Small intestine (tissue), 7 donors: ENCODE data around the gene SNTG2. TPM values are rescaled to one million over a fixed set of nuclear protein-coding genes. Genes with fewer than 3 reads are reported as not detected.

Source experiments
- DNase-seq, 2 donors: peaks; one replicate each; pipeline versions ENCODE4 v3.0.0 to v3.0.0-alpha.2; 2013
- FAIRE-seq: peaks from 2 replicates; lab custom pipeline; 2012; peaks lifted over from hg19 to GRCh38; lab: Jason Lieb, UNC
- H3K27ac ChIP-seq, 3 donors: one replicate each; pipeline ENCODE4 v1.5.1; 2013; ENCODE audit warnings: low read length in 2 of 3, mild to moderate bottlenecking in 2 of 3, control low read depth in 1 of 3, inconsistent platforms in 1 of 3, low read depth in 1 of 3, moderate library complexity in 1 of 3
- H3K27me3 ChIP-seq, 3 donors: one replicate each; pipeline ENCODE4 v1.6.1; 2013; ENCODE audit warnings: low read length in 3 of 3, inconsistent platforms in 1 of 3; ENCODE audit not compliant: control insufficient read depth in 3 of 3, insufficient read depth in 3 of 3
- H3K36me3 ChIP-seq, 3 donors: one replicate each; pipeline ENCODE4 v1.6.1; 2013; ENCODE audit warnings: low read length in 3 of 3, inconsistent platforms in 1 of 3, low read depth in 1 of 3, mild to moderate bottlenecking in 1 of 3, moderate library complexity in 1 of 3; ENCODE audit not compliant: control insufficient read depth in 3 of 3, insufficient read depth in 2 of 3
- H3K4me1 ChIP-seq, 3 donors: one replicate each; pipeline ENCODE4 v1.6.1; 2013; ENCODE audit warnings: low read length in 2 of 3, inconsistent platforms in 1 of 3, low read depth in 1 of 3, mild to moderate bottlenecking in 1 of 3, moderate library complexity in 1 of 3; ENCODE audit not compliant: control insufficient read depth in 3 of 3, insufficient read depth in 2 of 3
- H3K4me3 ChIP-seq, 3 donors: one replicate each; pipeline ENCODE4 v1.5.1; 2013; ENCODE audit warnings: low read length in 3 of 3, control low read depth in 1 of 3, inconsistent platforms in 1 of 3, low read depth in 1 of 3, mild to moderate bottlenecking in 1 of 3, moderate library complexity in 1 of 3
- H3K9me3 ChIP-seq, 2 donors: one replicate each; pipeline ENCODE4 v1.6.1; 2013; ENCODE audit warnings: low read depth in 1 of 2, low read length in 1 of 2; ENCODE audit not compliant: control insufficient read depth in 2 of 2, insufficient read depth in 1 of 2
- WGBS, 3 donors: extraction: QIAGEN DNeasy Blood & Tissue Kit; methylation state at CpG; one replicate each; pipeline ENCODE4 v1.1.7; 2013; 5-methylcytosine and 5-hydroxymethylcytosine counted together
- polyA plus RNA-seq, 4 donors: library from polyadenylated mRNA; stranded (reverse) in 3 of 4; unstranded in 1 of 4; fragments of 200-250 nt in 3 of 4; fragments of 120-200 nt in 1 of 4; gene quantifications; one replicate each; pipeline versions ENCODE4 v1.2.1 to v1.2.3, GENCODE V29; 2013
- donor health status: healthy with polysubstance abuse.
- donor health status: control.
- donor health status: control.
- donor health status: Bipolar disorder and iron deficiency.
- donor health status: healthy.

SNTG2 gene
- polyA plus RNA-seq, 4 donors: 0.25 to 1.1 (median 0.54) TPM; not detected in 1

GRCh38 chr2:1393321-1393720 lies 442.7 kb downstream of the SNTG2 start:
- H3K27me3 ChIP-seq: no peaks in the 10 kb centered on the region
- WGBS, 3 donors: 60 to 81% (median 74%) methylated on average over 2 of the region's 2 CpGs
- H3K4me1 ChIP-seq: no peaks in the 10 kb centered on the region
- no peak overlapping the region for H3K27ac ChIP-seq
- no peaks in the 10 kb centered on the region for H3K9me3 ChIP-seq
- no peaks in the 10 kb centered on the region for H3K36me3 ChIP-seq
- FAIRE-seq: no peak
- no peak for DNase-seq
- no peak overlapping the region for H3K4me3 ChIP-seq

- DNase-seq (no peak), FAIRE-seq (no peak)
- Histone ChIP-seq H3K27me3 (no peaks in the 10 kb centered on the region), H3K27ac (no peak overlapping the region), H3K4me3 (no peak overlapping the region), H3K36me3 (no peaks in the 10 kb centered on the region), H3K9me3 (no peaks in the 10 kb centered on the region), H3K4me1 (no peaks in the 10 kb centered on the region)
- WGBS, 3 donors: 80 to 89% (median 82%) methylated on average over 7 of the region's 7 CpGs
These were observed 444.2 kb downstream of the SNTG2 start for GRCh38 chr2:1394709-1395408.

- H3K27ac ChIP-seq: no peak overlapping the region
- WGBS, 3 donors: 39 to 53% (median 42%) methylated on average over 4 of the region's 4 CpGs
- FAIRE-seq (no peak), DNase-seq (no peak)
- no peaks in the 10 kb centered on the region for H3K4me1 ChIP-seq
- no peaks in the 10 kb centered on the region for H3K9me3 ChIP-seq
- no peaks in the 10 kb centered on the region for H3K36me3 ChIP-seq
- H3K4me3 ChIP-seq: no peak overlapping the region
- H3K27me3 ChIP-seq: no peaks in the 10 kb centered on the region
These were observed 446.7 kb downstream of the SNTG2 start for GRCh38 chr2:1397350-1397749.

GRCh38 chr2:1398191-1398590 lies 447.5 kb downstream of the SNTG2 start:
- WGBS, 3 donors: 75 to 88% (median 78%) methylated on average over 7 of the region's 7 CpGs
- Histone ChIP-seq H3K27ac (no peak overlapping the region), H3K27me3 (no peaks in the 10 kb centered on the region), H3K4me3 (no peak overlapping the region), H3K36me3 (no peaks in the 10 kb centered on the region), H3K9me3 (no peaks in the 10 kb centered on the region), H3K4me1 (no peaks in the 10 kb centered on the region)
- DNase-seq: no peak
- FAIRE-seq: no peak

- H3K4me3 ChIP-seq: no peak overlapping the region
- no peak overlapping the region for H3K27ac ChIP-seq
- no peaks in the 10 kb centered on the region for H3K4me1 ChIP-seq
- H3K27me3 ChIP-seq: no peaks in the 10 kb centered on the region
- H3K9me3 ChIP-seq: no peaks in the 10 kb centered on the region
- DNase-seq: no peak
- no peaks in the 10 kb centered on the region for H3K36me3 ChIP-seq
- no peak for FAIRE-seq
- WGBS, 3 donors: 63 to 73% (median 65%) methylated on average over 8 of the region's 8 CpGs
These were observed 450.5 kb downstream of the SNTG2 start for GRCh38 chr2:1400943-1401735.

GRCh38 chr2:1402064-1402463 lies 451.4 kb downstream of the SNTG2 start:
- Histone ChIP-seq H3K36me3 (no peaks in the 10 kb centered on the region), H3K9me3 (no peaks in the 10 kb centered on the region), H3K4me1 (no peaks in the 10 kb centered on the region), H3K27me3 (no peaks in the 10 kb centered on the region), H3K27ac (no peak overlapping the region), H3K4me3 (no peak overlapping the region)
- FAIRE-seq (no peak), DNase-seq (no peak)
- WGBS, 3 donors: 82 to 94% (median 82%) methylated on average over 9 of the region's 9 CpGs

- Histone ChIP-seq H3K4me3 (no peak overlapping the region), H3K36me3 (no peaks in the 10 kb centered on the region), H3K4me1 (no peaks in the 10 kb centered on the region), H3K27me3 (no peaks in the 10 kb centered on the region), H3K9me3 (no peaks in the 10 kb centered on the region), H3K27ac (no peak overlapping the region)
- DNase-seq (no peak), FAIRE-seq (no peak)
- WGBS, 3 donors: 87 to 92% (median 88%) methylated on average over 12 of the region's 12 CpGs
These were observed 452.9 kb downstream of the SNTG2 start for GRCh38 chr2:1403565-1403964.

GRCh38 chr2:1405124-1405523 lies 454.5 kb downstream of the SNTG2 start:
- H3K9me3 ChIP-seq: no peaks in the 10 kb centered on the region
- no peaks in the 10 kb centered on the region for H3K4me1 ChIP-seq
- no peak overlapping the region for H3K4me3 ChIP-seq
- H3K27me3 ChIP-seq: no peaks in the 10 kb centered on the region
- DNase-seq: no peak
- H3K36me3 ChIP-seq: no peaks in the 10 kb centered on the region
- FAIRE-seq: no peak
- WGBS, 3 donors: 69 to 86% (median 82%) methylated on average over 1 of the region's 1 CpG
- H3K27ac ChIP-seq: no peak overlapping the region
